Karpas-422 (cell line): Measurements from ENCODE around the gene RAB20. TPM values are rescaled to one million over a fixed set of nuclear protein-coding genes. Genes with fewer than 3 reads are reported as not detected.

ENCODE experiments used
- DNase-seq: peaks from one replicate; pipeline ENCODE4 v3.0.0-alpha.2; 2015
- H2AFZ ChIP-seq: fragments of 200-600 bp; sonication (generic); 2 replicates; pipeline ENCODE4 v1.6.1; 2014; ENCODE audit warnings: antibody characterized with exemption, low read length, mixed read lengths
- H3K27ac ChIP-seq: fragments of 200-600 bp; sonication (generic); 2 replicates; pipeline ENCODE4 v1.5.1; 2014; ENCODE audit warnings: mild to moderate bottlenecking, low read length, moderate library complexity
- H3K27me3 ChIP-seq: fragments of 200-600 bp; sonication (generic); 2 replicates; pipeline ENCODE4 v1.6.1; 2014; ENCODE audit warnings: low read length, mixed read lengths
- H3K36me3 ChIP-seq: fragments of 200-600 bp; sonication (generic); 2 replicates; pipeline ENCODE4 v1.6.1; 2014; ENCODE audit warnings: low read length, mixed read lengths; ENCODE audit not compliant: insufficient read depth
- H3K4me1 ChIP-seq: fragments of 200-600 bp; sonication (generic); 2 replicates; pipeline ENCODE4 v1.6.1; 2014; ENCODE audit warnings: mild to moderate bottlenecking, low read length, mixed read lengths
- H3K4me2 ChIP-seq: fragments of 200-600 bp; sonication (generic); 2 replicates; pipeline ENCODE4 v1.6.1; 2014; ENCODE audit warnings: low read length, low read depth, mild to moderate bottlenecking; ENCODE audit not compliant: poor library complexity, severe bottlenecking
- H3K4me3 ChIP-seq: fragments of 200-600 bp; sonication (generic); 2 replicates; pipeline ENCODE4 v1.5.1; 2014; ENCODE audit warnings: mild to moderate bottlenecking, antibody characterized with exemption, low read length, mixed read lengths
- H3K79me2 ChIP-seq: fragments of 200-600 bp; sonication (generic); 2 replicates; pipeline ENCODE4 v1.6.1; 2014; ENCODE audit warnings: mild to moderate bottlenecking, low read length, mixed read lengths
- H3K9ac ChIP-seq: fragments of 200-600 bp; sonication (generic); 2 replicates; pipeline ENCODE4 v1.6.0; 2014; ENCODE audit warnings: low read length
- H3K9me2 ChIP-seq: fragments of 200-600 bp; sonication (generic), shearing (Covaris generic); replicated peaks from 2 replicates; pipeline ENCODE4 v1.6.0; 2014; ENCODE audit warnings: mild to moderate bottlenecking, low read length, moderate library complexity; ENCODE audit not compliant: insufficient read depth
- H3K9me3 ChIP-seq: fragments of 300-700, 200-600 bp; sonication (generic); 2 replicates; pipeline ENCODE4 v1.6.1; 2014; ENCODE audit warnings: low read length, mixed read lengths
- H4K20me1 ChIP-seq: fragments of 200-600 bp; sonication (generic); 2 replicates; pipeline ENCODE4 v1.6.1; 2014; ENCODE audit warnings: mild to moderate bottlenecking, antibody characterized with exemption, low read length, low read depth; ENCODE audit not compliant: insufficient read depth
- total RNA-seq: library from RNA; depleted of rRNA; stranded (reverse); fragments of >200 nt; shearing (Covaris generic); gene quantifications from 2 replicates; pipeline ENCODE4 v1.2.3, GENCODE V29; 2014; ENCODE audit warnings: low replicate concordance

Gene RAB20
- total RNA-seq, 1 experiment from 2014 or later, result not detected

- H3K9ac ChIP-seq, result no peak overlapping the region
- H3K27me3 ChIP-seq, result no peaks in the 10 kb centered on the region
- H4K20me1 ChIP-seq, result no peaks in the 10 kb centered on the region
- H3K36me3 ChIP-seq, result no peaks in the 10 kb centered on the region
- no peak overlapping the region for H3K4me3 ChIP-seq
- no peak overlapping the region for H2AFZ ChIP-seq
- no peaks in the 10 kb centered on the region for H3K9me2 ChIP-seq
- no peaks in the 10 kb centered on the region for H3K79me2 ChIP-seq
- H3K4me2 ChIP-seq, result no peak overlapping the region
- no peaks in the 10 kb centered on the region for H3K9me3 ChIP-seq
- no peaks in the 10 kb centered on the region for H3K4me1 ChIP-seq
- no peak for DNase-seq
- H3K27ac ChIP-seq, result no peak overlapping the region
These were observed 14.6 kb downstream of the RAB20 start for GRCh38 chr13:110546926-110547325.

- Histone ChIP-seq H4K20me1 (no peaks in the 10 kb centered on the region), H2AFZ (no peak overlapping the region), H3K9me2 (no peaks in the 10 kb centered on the region), H3K4me3 (no peak overlapping the region), H3K9me3 (no peaks in the 10 kb centered on the region), H3K4me1 (no peaks in the 10 kb centered on the region), H3K27me3 (no peaks in the 10 kb centered on the region), H3K27ac (no peak overlapping the region), H3K36me3 (no peaks in the 10 kb centered on the region), H3K9ac (no peak overlapping the region), H3K4me2 (no peak overlapping the region), H3K79me2 (no peaks in the 10 kb centered on the region)
- no peak for DNase-seq
These were observed 15.1 kb downstream of the RAB20 start for GRCh38 chr13:110546378-110546777.

GRCh38 chr13:110542169-110542796 is 19.2 kb downstream of the RAB20 start:
- Histone ChIP-seq H4K20me1 (no peaks in the 10 kb centered on the region), H3K4me1 (no peaks in the 10 kb centered on the region), H3K36me3 (no peaks in the 10 kb centered on the region), H3K4me2 (no peak overlapping the region), H3K27ac (no peak overlapping the region), H3K79me2 (no peaks in the 10 kb centered on the region), H3K9me3 (no peaks in the 10 kb centered on the region), H2AFZ (no peak overlapping the region), H3K4me3 (no peak overlapping the region), H3K9me2 (no peaks in the 10 kb centered on the region), H3K27me3 (no peaks in the 10 kb centered on the region), H3K9ac (no peak overlapping the region)
- DNase-seq, result no peak

GRCh38 chr13:110541526-110541920 is 20.0 kb downstream of the RAB20 start:
- H3K27ac ChIP-seq, result no peak overlapping the region
- no peaks in the 10 kb centered on the region for H3K27me3 ChIP-seq
- H3K9ac ChIP-seq, result no peak overlapping the region
- no peaks in the 10 kb centered on the region for H3K9me2 ChIP-seq
- no peaks in the 10 kb centered on the region for H3K9me3 ChIP-seq
- no peaks in the 10 kb centered on the region for H3K36me3 ChIP-seq
- no peaks in the 10 kb centered on the region for H3K79me2 ChIP-seq
- H4K20me1 ChIP-seq, result no peaks in the 10 kb centered on the region
- no peak for DNase-seq
- H3K4me3 ChIP-seq, result no peak overlapping the region
- no peaks in the 10 kb centered on the region for H3K4me1 ChIP-seq
- H3K4me2 ChIP-seq, result no peak overlapping the region
- H2AFZ ChIP-seq, result no peak overlapping the region

GRCh38 chr13:110540871-110541525 is 20.5 kb downstream of the RAB20 start:
- Histone ChIP-seq H3K27ac (no peak overlapping the region), H3K27me3 (no peaks in the 10 kb centered on the region), H3K9me2 (no peaks in the 10 kb centered on the region), H3K4me1 (no peaks in the 10 kb centered on the region), H3K4me2 (no peak overlapping the region), H3K4me3 (no peak overlapping the region), H4K20me1 (no peaks in the 10 kb centered on the region), H3K36me3 (no peaks in the 10 kb centered on the region), H3K79me2 (no peaks in the 10 kb centered on the region), H3K9ac (no peak overlapping the region), H3K9me3 (no peaks in the 10 kb centered on the region), H2AFZ (no peak overlapping the region)
- DNase-seq, result no peak

- no peak overlapping the region for H3K4me3 ChIP-seq
These were observed 21.6 kb downstream of the RAB20 start for GRCh38 chr13:110539894-110540293.

GRCh38 chr13:110538632-110539031 is 22.9 kb downstream of the RAB20 start:
- Histone ChIP-seq H2AFZ (no peak overlapping the region), H4K20me1 (no peaks in the 10 kb centered on the region), H3K9ac (no peak overlapping the region), H3K36me3 (no peaks in the 10 kb centered on the region), H3K9me3 (no peaks in the 10 kb centered on the region), H3K79me2 (no peaks in the 10 kb centered on the region), H3K4me3 (no peak overlapping the region), H3K4me1 (no peaks in the 10 kb centered on the region), H3K27me3 (no peaks in the 10 kb centered on the region), H3K4me2 (no peak overlapping the region), H3K9me2 (no peaks in the 10 kb centered on the region), H3K27ac (no peak overlapping the region)
- no peak for DNase-seq

More at GRCh38 chr13:110539894-110540293, 21.6 kb downstream of the RAB20 start:
- Histone ChIP-seq H3K36me3 (no peaks in the 10 kb centered on the region), H3K4me1 (no peaks in the 10 kb centered on the region), H3K4me2 (no peak overlapping the region), H4K20me1 (no peaks in the 10 kb centered on the region), H2AFZ (no peak overlapping the region), H3K9me3 (no peaks in the 10 kb centered on the region), H3K27ac (no peak overlapping the region), H3K27me3 (no peaks in the 10 kb centered on the region), H3K79me2 (no peaks in the 10 kb centered on the region), H3K9me2 (no peaks in the 10 kb centered on the region), H3K9ac (no peak overlapping the region)
- DNase-seq, result no peak

- Histone ChIP-seq H3K36me3 (no peaks in the 10 kb centered on the region), H3K27ac (no peak overlapping the region), H3K4me1 (no peaks in the 10 kb centered on the region), H3K27me3 (no peaks in the 10 kb centered on the region), H3K79me2 (no peaks in the 10 kb centered on the region), H3K9ac (no peak overlapping the region), H2AFZ (no peak overlapping the region), H3K4me2 (no peak overlapping the region), H4K20me1 (no peaks in the 10 kb centered on the region), H3K4me3 (no peak overlapping the region), H3K9me3 (no peaks in the 10 kb centered on the region), H3K9me2 (no peaks in the 10 kb centered on the region)
- no peak for DNase-seq
These were observed 25.4 kb downstream of the RAB20 start for GRCh38 chr13:110536006-110536693.
